MM.1S (cell line): ENCODE measurements around the gene PHF21B.

Source experiments
- DNase-seq: peaks from one replicate; pipeline ENCODE4 v3.0.0-alpha.2; 2015
- H2AFZ ChIP-seq: fragments of 300-600 bp; sonication (generic); 2 replicates; pipeline ENCODE4 v1.6.0; 2016; ENCODE audit warnings: antibody characterized with exemption, low read length
- H3F3A ChIP-seq: fragments of 300-600 bp; sonication (generic); 2 replicates; pipeline ENCODE4 v1.6.1; 2016; ENCODE audit warnings: mild to moderate bottlenecking, antibody characterized with exemption, low read length, moderate library complexity, mixed read lengths; ENCODE audit not compliant: insufficient read depth
- H3K27ac ChIP-seq: fragments of 300-600 bp; sonication (generic); 2 replicates; pipeline ENCODE4 v1.5.1; 2016; ENCODE audit warnings: mild to moderate bottlenecking, low read length
- H3K27me3 ChIP-seq: fragments of 300-600 bp; sonication (generic); replicated peaks from 2 replicates; pipeline ENCODE4 v1.6.0; 2016; ENCODE audit warnings: low read length; ENCODE audit not compliant: insufficient read depth
- H3K36me3 ChIP-seq: fragments of 300-600 bp; sonication (generic); replicated peaks from 2 replicates; pipeline ENCODE4 v1.6.1; 2016; ENCODE audit warnings: mild to moderate bottlenecking, low read length, mixed read lengths; ENCODE audit not compliant: insufficient read depth
- H3K4me1 ChIP-seq: fragments of 300-600 bp; sonication (generic); 2 replicates; pipeline ENCODE4 v1.6.1; 2016; ENCODE audit warnings: low read length, mixed read lengths
- H3K4me2 ChIP-seq: fragments of 300-600 bp; sonication (generic); 2 replicates; pipeline ENCODE4 v1.6.0; 2016; ENCODE audit warnings: low read depth, low read length
- H3K4me3 ChIP-seq: fragments of 300-600 bp; sonication (generic); 2 replicates; pipeline ENCODE4 v1.5.1; 2016; ENCODE audit warnings: low read length, mixed read lengths
- H3K79me2 ChIP-seq: fragments of 300-600 bp; sonication (generic); 2 replicates; pipeline ENCODE4 v1.6.1; 2016; ENCODE audit warnings: mixed run types, low read length, mixed read lengths
- H3K9ac ChIP-seq: fragments of 300-600 bp; sonication (generic); 2 replicates; pipeline ENCODE4 v1.6.1; 2016; ENCODE audit warnings: low read length, mixed read lengths
- H3K9me2 ChIP-seq: fragments of 300-600 bp; sonication (generic); replicated peaks from 2 replicates; pipeline ENCODE4 v1.6.1; 2016; ENCODE audit warnings: mild to moderate bottlenecking, low read length, mixed read lengths; ENCODE audit not compliant: insufficient read depth
- H3K9me3 ChIP-seq: fragments of 300-600 bp; sonication (generic); replicated peaks from 2 replicates; pipeline ENCODE4 v1.6.1; 2016; ENCODE audit warnings: mild to moderate bottlenecking, low read length, mixed read lengths; ENCODE audit not compliant: insufficient read depth
- H4K20me1 ChIP-seq: fragments of 300-600 bp; sonication (generic); 2 replicates; pipeline ENCODE4 v1.6.1; 2016; ENCODE audit warnings: mild to moderate bottlenecking, low read length, moderate library complexity, mixed read lengths; ENCODE audit not compliant: insufficient read depth
- CTCF ChIP-seq: fragments of 300-600 bp; sonication (generic); IDR thresholded peaks from 2 replicates; pipeline ENCODE4 v1.5.1; 2016; ENCODE audit warnings: antibody characterized with exemption, low read length, mixed read lengths
- EZH2 ChIP-seq: fragments of 300-600 bp; sonication (generic); optimal IDR thresholded peaks from 2 replicates; pipeline ENCODE3; 2017; ENCODE audit warnings: low read depth, mild to moderate bottlenecking, antibody characterized with exemption, low read length, mixed read lengths
- EZH2phosphoT487 ChIP-seq: fragments of 300-600 bp; sonication (generic); IDR thresholded peaks from 2 replicates; pipeline ENCODE4 v1.6.1; 2018; ENCODE audit warnings: antibody characterized with exemption, low read length

Gene PHF21B

GRCh38 chr22:44887941-44888366 is 121.9 kb downstream of the PHF21B start:
- Histone ChIP-seq H3K27ac (no peak overlapping the region), H3K27me3 (peaks cover 72% of the 10 kb centered on the region), H3K79me2 (no peaks in the 10 kb centered on the region), H3K4me2 (no peak overlapping the region), H4K20me1 (no peaks in the 10 kb centered on the region), H3K4me3 (no peak overlapping the region), H3K36me3 (no peaks in the 10 kb centered on the region), H3K9me3 (no peaks in the 10 kb centered on the region), H3K4me1 (no peaks in the 10 kb centered on the region), H3K9ac (no peak overlapping the region), H3K9me2 (no peaks in the 10 kb centered on the region), H2AFZ (no peak overlapping the region), H3F3A (no peaks in the 10 kb centered on the region)
- DNase-seq, result no peak
- TF ChIP-seq CTCF (no peak), EZH2 (no peak), EZH2phosphoT487 (no peak)

DNA sequence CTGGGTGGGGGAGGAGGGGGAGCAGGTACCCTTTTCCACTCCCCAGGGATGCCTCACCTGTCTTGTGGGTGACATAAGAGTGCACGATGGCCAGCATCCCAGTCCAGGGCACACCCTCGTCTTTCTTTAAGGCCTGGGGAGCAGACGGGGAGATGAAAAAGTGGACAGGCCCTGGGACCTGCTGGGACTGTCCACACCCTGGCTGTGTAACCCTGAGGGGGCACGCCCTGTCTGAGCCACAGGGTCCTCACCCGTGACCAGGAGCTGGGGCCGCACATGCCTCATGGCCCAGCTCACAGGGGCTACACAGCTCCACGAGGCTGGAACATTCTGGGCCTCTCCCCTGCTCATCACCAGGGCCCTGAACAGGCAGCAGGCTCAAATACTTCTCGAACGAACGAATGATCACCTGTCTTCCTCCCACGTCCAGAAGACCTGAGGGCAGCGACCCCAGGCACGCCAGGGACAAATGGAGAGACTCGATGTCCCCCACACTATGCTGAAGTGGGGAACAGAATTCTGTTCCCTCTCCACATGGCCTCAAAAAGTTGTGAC is 123.9 kb downstream of the PHF21B start:
- H3K27ac ChIP-seq, result no peak overlapping the region
- no peaks in the 10 kb centered on the region for H3F3A ChIP-seq
- no peaks in the 10 kb centered on the region for H3K4me1 ChIP-seq
- peaks cover 70% of the 10 kb centered on the region for H3K27me3 ChIP-seq
- H3K9me3 ChIP-seq, result no peaks in the 10 kb centered on the region
- no peak for TF ChIP-seq EZH2
- TF ChIP-seq CTCF, result no peak
- TF ChIP-seq EZH2phosphoT487, result no peak
- H3K9ac ChIP-seq, result no peak overlapping the region
- DNase-seq, result no peak
- no peak overlapping the region for H3K4me2 ChIP-seq
- no peaks in the 10 kb centered on the region for H3K36me3 ChIP-seq
- H4K20me1 ChIP-seq, result no peaks in the 10 kb centered on the region
- no peak overlapping the region for H2AFZ ChIP-seq
- H3K9me2 ChIP-seq, result no peaks in the 10 kb centered on the region
- H3K4me3 ChIP-seq, result no peak overlapping the region
- H3K79me2 ChIP-seq, result no peaks in the 10 kb centered on the region

GRCh38 chr22:44884968-44885805 is 124.6 kb downstream of the PHF21B start:
- Histone ChIP-seq H4K20me1 (no peaks in the 10 kb centered on the region), H3K4me2 (no peak overlapping the region), H3K9ac (no peak overlapping the region), H2AFZ (no peak overlapping the region), H3K27me3 (peaks cover 70% of the 10 kb centered on the region), H3F3A (no peaks in the 10 kb centered on the region), H3K9me3 (no peaks in the 10 kb centered on the region), H3K36me3 (no peaks in the 10 kb centered on the region), H3K4me3 (no peak overlapping the region), H3K9me2 (no peaks in the 10 kb centered on the region), H3K4me1 (no peaks in the 10 kb centered on the region), H3K27ac (no peak overlapping the region), H3K79me2 (no peaks in the 10 kb centered on the region)
- no peak for DNase-seq
- TF ChIP-seq EZH2phosphoT487, result no peak
- no peak for TF ChIP-seq EZH2
- no peak for TF ChIP-seq CTCF
